ENCODE data around the gene ZSCAN22. TPM values are rescaled to one million over a fixed set of nuclear protein-coding genes. Genes with fewer than 3 reads are reported as not detected.
A peak's percentile ranks its signal among the peaks of the same experiment; 100 is the strongest.
"Not testable (repeated sequence)": the region's sequence is repeated elsewhere in the genome, so short reads cannot be mapped to it uniquely, and the experiment has no call there.

Gene ZSCAN22
- total RNA-seq, 1 donor from 2014 or later = 2.5 TPM

DNA sequence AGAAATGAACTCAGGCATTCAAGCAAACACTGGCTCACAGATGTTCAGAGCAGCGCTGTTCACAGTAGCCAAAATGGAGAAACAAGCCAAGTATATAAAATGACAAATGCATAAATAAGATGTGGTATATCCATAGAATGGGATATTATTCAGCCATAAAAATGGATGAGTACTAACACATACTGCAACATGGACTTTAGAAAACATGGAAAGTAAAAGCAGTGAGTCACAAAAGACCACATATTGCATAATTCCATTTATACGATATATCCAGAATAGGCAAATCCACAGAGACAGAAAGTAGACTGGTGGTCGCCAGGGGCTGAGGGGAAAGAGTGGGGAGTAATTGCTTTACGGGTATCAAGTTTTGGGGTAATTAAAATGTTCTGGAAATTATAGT, 47.4 kb downstream of the ZSCAN22 start:
- no peak for ATAC-seq

DNA sequence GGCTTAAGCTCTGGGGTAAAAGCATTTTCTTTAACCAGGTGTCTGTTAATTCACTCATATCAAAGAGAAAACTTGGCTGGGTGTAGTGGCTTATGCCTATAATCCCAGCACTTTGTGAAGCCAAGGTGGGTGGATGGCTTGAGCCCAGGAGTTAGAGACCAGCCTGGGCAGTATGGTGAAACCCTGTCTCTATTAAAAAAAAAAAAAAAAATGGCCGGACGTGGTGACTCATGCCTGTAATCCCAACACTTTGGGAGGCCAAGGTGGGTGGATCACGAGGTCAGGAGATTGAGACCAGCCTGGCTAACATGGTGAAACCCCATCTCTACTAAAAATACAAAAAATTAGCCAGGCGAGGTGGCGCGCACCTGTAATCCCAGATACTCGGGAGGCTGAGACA, 49.9 kb downstream of the ZSCAN22 start:
- ATAC-seq = not testable (repeated sequence)

DNA sequence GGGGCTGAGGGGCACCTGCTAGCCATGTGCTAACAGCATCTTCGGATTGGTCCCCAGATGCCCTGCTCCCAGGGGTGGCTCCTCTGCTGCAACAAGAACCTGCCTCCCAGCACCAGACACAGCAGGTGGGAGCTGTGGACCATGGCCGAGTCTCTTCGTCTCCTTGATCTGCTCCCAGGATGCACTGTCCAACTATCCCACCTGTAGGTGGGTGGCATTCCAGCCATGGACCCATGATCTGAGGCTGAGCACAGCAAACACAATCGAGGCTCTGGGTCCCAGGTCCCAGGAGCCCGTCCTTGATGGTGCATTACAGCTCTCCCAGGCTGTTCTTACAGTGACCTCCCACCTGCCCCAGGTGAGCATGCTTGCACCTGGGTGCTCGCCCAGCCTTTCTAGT, 52.5 kb downstream of the ZSCAN22 start:
- ATAC-seq = no peak

DNA sequence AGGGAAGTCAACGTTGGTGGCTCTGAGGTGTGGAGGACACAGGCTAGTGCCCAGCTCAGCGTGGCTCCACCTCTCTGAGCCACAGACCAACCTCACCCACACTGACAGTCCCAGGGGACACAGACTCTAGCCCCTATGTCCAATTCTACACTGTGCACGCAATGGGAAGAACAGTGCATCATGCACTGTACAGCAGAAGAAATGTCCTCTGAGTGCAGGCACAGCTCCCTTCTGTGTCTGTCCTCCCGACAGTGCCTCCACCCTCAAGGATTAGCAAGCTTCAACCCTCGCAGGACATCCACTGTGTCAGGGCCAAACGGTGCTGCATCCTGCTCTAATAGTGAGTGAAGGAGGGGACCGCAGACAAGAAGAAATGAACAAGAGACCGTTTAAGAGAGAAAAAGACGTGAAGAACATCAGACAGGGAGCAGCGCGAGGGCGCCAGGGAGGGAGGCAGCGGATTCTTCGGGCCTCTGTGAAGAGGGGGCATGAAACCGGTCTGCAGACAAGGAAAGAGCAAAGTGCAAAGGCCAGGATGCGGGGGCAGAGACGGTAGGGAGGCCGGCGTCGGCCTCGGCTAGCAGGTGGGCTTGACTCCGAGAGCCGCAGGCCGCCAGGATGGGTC, 53.4 kb downstream of the ZSCAN22 start:
- ATAC-seq = no peak

DNA sequence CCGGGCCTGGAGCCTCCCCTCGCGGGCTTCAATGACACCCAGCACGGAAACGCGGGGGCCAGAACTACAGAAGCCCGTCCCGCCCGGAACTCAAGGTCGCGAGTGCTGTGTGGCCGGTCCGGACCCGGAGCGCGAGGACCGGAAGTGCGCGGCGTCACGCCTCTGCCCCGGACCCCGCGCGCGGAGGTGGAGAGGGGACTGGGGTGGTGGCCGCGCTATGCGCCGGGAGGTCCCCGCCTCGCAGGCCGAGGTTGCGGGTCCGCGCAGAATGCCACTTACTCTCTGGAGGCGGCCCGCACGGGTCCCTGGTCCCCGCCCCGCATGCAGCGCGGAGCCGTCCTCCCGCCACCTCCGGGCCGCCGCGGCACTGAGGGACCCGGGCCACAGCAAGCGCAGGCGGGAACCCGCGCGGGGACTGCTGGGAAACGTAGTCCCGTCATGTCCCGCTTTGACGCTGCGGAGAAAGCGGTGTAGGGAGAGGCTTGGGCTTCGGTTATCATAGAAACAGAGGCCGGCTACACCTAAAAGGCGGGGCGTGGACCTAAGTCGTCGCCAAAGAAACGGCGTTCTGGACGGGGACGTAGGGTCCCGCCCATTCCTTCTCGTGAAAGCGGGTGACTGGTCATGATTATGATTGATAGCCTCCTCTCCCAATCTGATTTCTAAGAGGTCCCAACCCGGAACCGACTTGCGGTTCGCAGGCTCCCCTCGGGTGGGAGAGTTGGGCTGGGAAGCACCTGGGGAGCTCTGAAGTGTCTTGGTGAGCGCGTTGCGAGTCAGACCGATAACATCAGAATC, 54.1 kb downstream of the ZSCAN22 start, which contains the start of gene ZNF837:
ZNF837 (minus strand) TSS at position 369 of the 798 bp plus-strand sequence. CDS start 11,698 bp downstream, outside the sequence.
- ATAC-seq = peak; percentile 93

DNA sequence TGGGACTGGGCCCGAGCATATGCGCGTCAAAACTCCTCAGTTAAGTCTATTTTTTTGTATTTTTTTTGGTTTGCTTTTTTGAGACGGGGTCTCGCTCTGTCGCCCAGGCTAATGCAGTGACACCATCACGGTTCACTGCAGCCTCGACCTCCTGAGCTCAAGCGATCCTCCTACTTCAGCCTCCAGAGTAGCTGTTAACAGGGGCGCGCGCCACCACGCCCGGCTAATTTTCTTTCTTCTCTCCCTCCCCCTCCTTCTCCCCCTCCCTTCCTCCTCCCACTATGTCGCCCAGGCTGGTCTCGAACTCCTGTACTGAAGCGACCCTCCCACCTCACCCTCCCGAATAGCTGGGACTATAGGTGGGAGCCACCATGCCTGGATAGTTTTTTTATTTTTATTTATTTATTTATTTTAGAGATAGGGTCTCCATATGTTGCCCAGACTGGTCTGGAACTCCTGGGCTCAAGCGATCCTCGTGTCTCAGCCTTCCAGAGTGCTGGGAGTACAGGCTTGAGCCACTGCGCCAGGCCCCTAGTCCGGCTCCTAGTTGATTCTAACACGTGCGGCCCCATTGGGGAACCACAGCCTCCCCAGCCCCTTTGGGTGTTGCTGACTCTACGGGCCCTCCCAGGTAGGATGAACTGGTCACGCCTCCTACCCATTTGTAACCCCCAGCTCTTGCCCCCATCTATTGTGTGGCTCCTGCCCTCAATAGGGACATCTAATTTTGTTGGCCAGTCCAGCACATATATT, 54.8 kb downstream of the ZSCAN22 start:
- no peak for ATAC-seq

DNA sequence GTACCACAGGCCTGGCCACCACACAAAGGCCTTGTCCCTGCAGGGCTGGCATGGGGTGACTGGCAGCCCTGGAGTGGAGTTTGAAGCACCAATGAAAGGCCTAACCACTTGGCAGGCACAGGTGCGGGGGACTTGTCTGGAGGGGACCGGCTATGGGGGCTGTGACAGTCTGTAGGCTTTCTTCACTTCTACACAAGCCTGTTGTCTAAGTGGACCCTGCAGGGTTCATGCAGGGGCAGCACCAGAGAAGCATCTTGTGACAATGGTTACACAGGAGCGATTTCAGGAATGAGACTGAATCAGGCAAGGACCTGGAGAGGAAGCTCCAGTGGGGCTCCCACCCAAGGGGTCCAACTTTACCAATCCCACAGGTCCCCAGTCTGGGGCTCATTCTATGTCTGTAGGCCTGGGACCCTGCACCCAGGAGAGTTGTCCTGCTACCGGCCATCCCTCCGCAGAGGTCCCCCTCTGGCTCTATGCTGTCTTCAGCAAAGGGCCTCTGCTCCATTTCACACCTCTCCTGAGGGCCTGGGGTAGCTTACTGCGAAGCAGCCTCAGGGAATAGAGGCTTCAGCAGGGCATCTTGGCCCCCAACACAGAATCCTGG, 56.3 kb downstream of the ZSCAN22 start:
- ATAC-seq = no peak

DNA sequence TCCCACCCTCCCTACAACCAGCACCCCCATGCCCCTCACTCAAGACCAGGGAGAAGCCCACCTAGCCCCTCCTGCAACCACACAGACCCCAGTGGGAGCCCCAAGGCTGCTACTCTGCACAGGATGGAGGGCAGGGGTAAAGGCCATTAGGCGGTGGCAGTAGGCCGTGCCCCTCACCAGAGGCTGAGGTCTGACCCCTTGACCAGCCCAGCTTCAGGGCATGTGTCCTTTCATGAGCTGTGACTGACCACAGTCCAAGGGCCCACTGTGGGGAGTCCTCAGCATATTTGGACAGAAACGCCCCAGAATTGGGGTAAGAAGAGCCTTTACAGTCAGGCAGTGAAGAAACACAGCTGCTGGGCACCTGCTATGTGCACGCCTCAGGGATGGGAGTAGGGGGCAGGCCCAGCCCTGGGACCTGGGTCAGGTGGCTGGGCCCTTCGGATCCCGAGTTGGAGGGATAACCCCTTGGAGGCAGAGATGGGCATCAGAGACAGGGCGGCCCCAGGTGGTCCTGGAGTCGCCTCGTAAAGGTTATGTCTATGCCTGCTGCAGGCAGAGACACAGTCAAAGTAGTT, 58.6 kb downstream of the ZSCAN22 start:
- ATAC-seq = no peak

DNA sequence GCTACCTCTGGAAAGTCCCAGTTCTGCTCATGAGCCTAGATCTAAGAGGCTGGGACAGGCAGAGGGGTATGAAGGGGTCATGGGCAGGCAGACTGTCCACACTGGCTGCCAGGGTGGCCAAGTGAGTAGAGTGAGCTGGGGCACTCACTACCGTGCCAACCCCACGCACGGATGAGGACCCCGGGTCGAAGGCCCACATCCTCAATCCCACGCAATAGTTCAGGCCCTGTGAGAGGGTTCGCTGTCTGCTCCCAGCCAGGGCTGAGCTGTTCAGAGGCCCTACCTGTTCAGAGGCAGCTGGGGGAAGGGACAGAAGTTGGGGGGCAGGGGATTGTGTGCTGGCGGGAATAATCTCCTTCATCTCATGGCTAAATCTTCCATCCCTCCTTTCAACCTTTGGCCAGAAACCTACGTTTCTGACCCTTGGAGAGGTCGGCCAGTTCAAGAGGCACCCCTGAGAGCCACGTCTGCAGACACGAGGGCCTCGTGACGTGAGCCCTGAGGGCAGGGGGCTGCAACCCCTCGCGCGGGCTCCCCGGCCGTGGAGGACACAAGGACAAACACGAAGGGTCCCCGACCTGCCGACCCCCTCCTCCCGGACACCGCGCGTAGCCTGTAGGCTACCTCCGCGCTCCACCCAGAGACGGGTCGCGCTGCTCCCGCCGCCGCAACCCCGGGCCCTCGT, 59.2 kb downstream of the ZSCAN22 start:
- peak; percentile 5 for ATAC-seq

DNA sequence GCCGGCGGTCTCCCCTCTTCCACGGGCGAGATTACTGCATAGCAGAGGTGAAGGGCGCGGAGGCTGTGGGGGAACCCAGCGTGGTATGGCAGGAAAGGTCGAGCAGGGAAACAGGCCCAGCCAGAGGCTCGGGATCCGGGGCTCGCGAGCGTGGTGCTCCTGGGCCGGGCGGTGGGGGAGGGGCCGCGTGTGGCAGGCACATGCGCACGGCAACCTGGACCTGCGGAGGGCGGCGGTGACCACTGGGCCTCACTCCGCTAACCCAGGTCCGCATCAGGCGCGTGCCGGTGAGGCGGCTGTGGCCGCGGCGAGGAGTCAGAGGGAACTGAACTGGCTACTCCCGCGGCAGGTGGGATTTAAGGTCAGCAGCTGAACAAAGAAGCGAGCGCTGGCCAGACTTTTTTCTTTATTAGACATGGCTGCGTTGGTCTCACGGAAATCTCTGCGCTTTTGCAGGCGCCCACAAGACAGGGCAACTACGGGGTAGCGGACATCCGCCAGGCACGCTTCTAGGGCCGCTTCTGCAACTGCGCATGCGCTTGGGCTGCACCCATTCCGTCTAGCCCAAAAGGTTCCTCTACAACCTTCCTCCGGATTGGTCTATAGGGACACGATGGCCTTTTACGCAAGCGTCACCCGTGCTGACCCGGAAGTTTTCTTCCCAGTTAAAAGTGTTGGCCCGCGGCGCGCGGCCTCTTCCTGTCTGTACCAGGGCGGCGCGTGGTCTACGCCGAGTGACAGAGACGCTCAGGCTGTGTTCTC, 60.0 kb downstream of the ZSCAN22 start, which contains the start of gene RPS5:
RPS5 (plus strand) TSS at position 694 of the 762 bp plus-strand sequence. CDS start 869 bp downstream, outside the sequence.
- ATAC-seq = peak; percentile 94

DNA sequence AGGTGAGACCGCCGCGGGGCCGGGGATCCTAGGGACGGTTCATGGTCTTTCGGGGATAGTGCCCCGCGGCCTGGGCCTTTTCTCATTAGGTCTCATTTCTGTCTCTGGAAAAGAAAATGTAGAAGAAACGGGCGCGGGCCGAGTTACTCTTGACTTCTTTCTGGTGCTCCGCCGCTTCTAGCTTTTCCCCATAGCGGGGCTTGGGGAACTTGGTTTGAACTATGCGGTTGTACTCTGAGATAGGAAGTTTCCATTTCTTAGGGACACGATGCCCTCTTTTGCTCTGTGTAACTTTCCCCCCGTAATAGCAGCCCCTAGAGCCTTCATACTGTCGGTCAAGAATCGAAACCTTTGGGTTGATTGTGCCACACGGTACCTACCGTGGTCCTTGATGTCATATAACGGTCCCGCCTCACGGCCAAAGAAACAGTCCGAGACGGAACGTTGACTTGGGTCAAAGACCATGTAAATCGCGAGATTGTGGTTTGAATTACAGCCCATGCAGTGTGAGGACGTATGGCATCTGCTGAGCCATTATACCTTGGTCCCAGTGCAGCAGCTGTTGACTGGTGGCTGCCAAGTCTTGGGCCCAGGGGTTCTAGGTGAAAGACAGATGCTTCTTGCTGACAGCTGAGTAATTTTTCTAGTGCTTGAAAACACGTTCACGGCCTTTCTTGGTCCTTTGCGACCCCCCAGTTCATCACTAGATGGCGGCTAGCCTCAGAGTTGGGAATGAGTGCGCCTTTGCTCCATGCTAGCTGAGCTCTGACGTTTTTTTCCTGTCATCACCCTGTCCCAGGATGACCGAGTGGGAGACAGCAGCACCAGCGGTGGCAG, 60.8 kb downstream of the ZSCAN22 start:
- ATAC-seq = no peak

DNA sequence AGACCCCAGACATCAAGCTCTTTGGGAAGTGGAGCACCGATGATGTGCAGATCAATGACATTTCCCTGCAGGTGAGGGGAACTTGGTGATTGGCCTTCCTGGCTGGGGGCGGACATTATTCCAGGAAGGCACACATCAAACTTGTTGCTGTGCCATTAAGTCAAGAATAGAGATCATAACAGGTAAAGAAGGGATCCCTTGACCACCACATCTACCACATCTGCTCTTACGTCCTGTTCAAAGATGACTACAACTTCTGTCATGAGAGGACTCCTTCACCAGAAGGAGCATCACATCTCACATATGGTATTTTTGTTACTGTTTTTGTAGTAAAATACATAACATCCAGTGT, 61.4 kb downstream of the ZSCAN22 start:
- ATAC-seq = no peak

Other genes with a start within 250 kb of the ZSCAN22 start
- 9.4 TPM for gene ZSCAN18, start 228.8 kb upstream of the ZSCAN22 start, total RNA-seq
- gene ZNF329, start 176.2 kb upstream of the ZSCAN22 start, total RNA-seq = 2.9 TPM
- 19.5 TPM for gene ZNF274, start 143.9 kb upstream of the ZSCAN22 start, total RNA-seq
- gene ZNF544, start 98.1 kb upstream of the ZSCAN22 start, total RNA-seq = 20.0 TPM
- 2.9 TPM for gene ZNF8, start 48.0 kb upstream of the ZSCAN22 start, total RNA-seq
- gene ERVK3-1, start 21.6 kb upstream of the ZSCAN22 start, total RNA-seq = 18.6 TPM
- gene A1BG, start 26.5 kb downstream of the ZSCAN22 start, total RNA-seq = 3.5 TPM
- 1.1 TPM for gene ZNF497, start 35.8 kb downstream of the ZSCAN22 start, total RNA-seq
- gene ZNF837, start 54.0 kb downstream of the ZSCAN22 start, total RNA-seq = 2.7 TPM
- 1,223 TPM for gene RPS5, start 60.3 kb downstream of the ZSCAN22 start, total RNA-seq
- gene RNF225, start 68.7 kb downstream of the ZSCAN22 start, total RNA-seq = 14.7 TPM
- gene ZNF584, start 81.7 kb downstream of the ZSCAN22 start, total RNA-seq = 6.5 TPM
- gene ZNF132, start 113.2 kb downstream of the ZSCAN22 start, total RNA-seq = 1.0 TPM
- 6.0 TPM for gene ZNF324B, start 124.6 kb downstream of the ZSCAN22 start, total RNA-seq
- gene ZNF324, start 140.1 kb downstream of the ZSCAN22 start, total RNA-seq = 9.2 TPM
- 4.7 TPM for gene ZNF446, start 149.4 kb downstream of the ZSCAN22 start, total RNA-seq
- 6.4 TPM for gene SLC27A5, start 185.0 kb downstream of the ZSCAN22 start, total RNA-seq
- 8.0 TPM for gene ZBTB45, start 192.8 kb downstream of the ZSCAN22 start, total RNA-seq
- gene TRIM28, start 217.1 kb downstream of the ZSCAN22 start, total RNA-seq = 204 TPM
- gene CHMP2A, start 228.1 kb downstream of the ZSCAN22 start, total RNA-seq = 98.8 TPM
- gene UBE2M, start 231.6 kb downstream of the ZSCAN22 start, total RNA-seq = 52.8 TPM
- gene MZF1, start 246.3 kb downstream of the ZSCAN22 start, total RNA-seq = 9.4 TPM

All from esophagus mucosa (tissue), 1 donor.